ENCODE measurements around the gene GSG1L.
A peak's percentile ranks its signal among the peaks of the same experiment; 100 is the strongest.
"Not testable (repeated sequence)": the region's sequence is repeated elsewhere in the genome, so short reads cannot be mapped to it uniquely, and the experiment has no call there.

Gene GSG1L

DNA sequence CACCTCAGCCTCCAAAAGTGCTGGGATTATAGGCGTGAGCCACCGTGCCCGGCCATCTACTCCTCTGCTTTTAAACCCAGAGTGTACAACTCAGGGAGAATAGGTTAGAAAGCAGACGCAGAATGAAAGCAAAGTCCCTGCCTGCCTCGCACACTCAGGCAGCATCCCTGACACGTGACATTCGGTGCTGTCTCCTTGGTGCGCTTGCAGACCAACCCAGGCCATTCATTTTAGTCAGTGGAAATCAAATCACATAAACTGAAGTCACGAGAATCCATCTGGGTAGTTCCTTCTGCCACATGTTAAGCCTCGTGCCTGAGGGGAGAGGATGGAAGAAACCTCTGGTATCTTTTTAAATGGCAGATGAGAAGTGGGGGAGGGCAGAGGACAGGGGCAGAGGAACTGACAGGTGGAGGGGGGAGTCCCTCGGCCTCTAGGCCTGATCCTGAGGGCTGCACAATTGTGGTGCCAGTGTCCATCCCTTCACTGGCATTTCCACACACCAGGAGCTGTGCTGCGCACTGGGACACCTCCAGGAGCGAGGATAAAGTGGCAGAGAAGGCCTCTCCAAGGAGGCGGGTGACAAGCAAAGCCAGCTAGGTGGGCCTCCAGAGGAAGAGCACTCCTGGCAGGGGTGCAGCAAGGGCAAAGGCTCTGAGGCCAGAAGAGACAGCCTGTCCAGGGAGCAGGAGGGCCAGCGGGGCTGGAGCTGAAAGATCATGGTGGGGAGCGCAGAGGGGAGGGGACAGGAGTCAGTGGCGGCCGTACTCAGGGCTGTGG is 317.2 kb downstream of the GSG1L start:
- DNase-seq = no peak

GRCh38 chr16:27745348-27745747 is 318.2 kb downstream of the GSG1L start:
- no peak for DNase-seq

- no peak for DNase-seq
These were observed 319.6 kb downstream of the GSG1L start for GRCh38 chr16:27743963-27744362.

DNA sequence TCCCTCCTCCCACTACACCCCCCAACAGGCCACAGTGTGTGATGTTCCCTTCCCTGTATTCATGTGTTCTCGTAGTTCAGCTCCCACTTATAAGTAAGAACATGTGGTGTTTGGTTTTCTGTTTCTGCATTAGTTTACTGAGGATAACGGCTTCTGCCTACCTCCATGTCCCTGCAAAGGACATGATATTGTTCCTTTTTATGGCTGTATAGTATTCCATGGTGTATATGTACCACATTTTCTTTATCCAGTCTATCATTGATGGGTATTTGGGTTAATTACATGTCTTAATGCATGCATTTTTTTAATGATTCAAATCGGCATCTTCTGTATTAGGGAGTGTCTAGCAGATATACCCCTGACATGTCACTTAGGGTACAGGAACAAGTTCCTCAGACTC is 320.5 kb downstream of the GSG1L start:
- DNase-seq = not testable (repeated sequence)

DNA sequence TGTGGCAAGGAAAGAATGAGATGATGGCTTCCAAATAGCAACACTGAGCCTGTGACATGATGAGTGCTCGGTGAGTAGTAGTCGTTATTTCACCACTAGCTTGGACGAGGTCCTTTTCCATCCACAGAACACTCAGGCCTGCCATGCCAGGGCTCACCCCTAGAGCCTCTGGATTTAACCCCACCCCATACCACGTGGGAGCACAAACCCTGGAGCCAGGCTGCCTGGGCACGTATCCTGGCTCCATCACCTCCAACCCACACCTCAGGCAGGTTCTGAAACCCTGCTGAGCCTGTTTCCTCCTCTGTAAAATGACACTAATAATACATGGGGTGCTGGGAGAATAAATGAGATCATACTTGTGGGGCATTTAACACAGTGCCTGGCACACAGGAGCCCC is 321.2 kb downstream of the GSG1L start:
- DNase-seq = no peak

- peak; percentile 46 for DNase-seq
These were observed 322.9 kb downstream of the GSG1L start for GRCh38 chr16:27740496-27741201.

- DNase-seq = no peak
These were observed 323.7 kb downstream of the GSG1L start for GRCh38 chr16:27739606-27740357.

GRCh38 chr16:27738596-27738995 is 324.9 kb downstream of the GSG1L start:
- DNase-seq = no peak
